AG09309 (cell line): ENCODE measurements around the gene MGAT5B.
A peak's percentile ranks its signal among the peaks of the same experiment; 100 is the strongest.

Experiments
- DNase-seq: peaks from one replicate; pipeline ENCODE4 v3.0.0-alpha.2; 2010; ENCODE audit warnings: low read depth
- H3K4me3 ChIP-seq: 2 replicates; pipeline ENCODE4 v1.5.1; 2011; ENCODE audit warnings: mild to moderate bottlenecking, low read depth, low read length, moderate library complexity; ENCODE audit not compliant: control insufficient read depth
- TF ChIP-seq, protein P1 (sequence below): IDR thresholded peaks from 2 replicates; pipeline ENCODE4 v1.5.1; 2011; ENCODE audit warnings: mild to moderate bottlenecking, low read depth, low read length, inconsistent platforms; ENCODE audit not compliant: insufficient read depth, control insufficient read depth; ENCODE audit errors: missing control alignments

Gene MGAT5B, protein sequence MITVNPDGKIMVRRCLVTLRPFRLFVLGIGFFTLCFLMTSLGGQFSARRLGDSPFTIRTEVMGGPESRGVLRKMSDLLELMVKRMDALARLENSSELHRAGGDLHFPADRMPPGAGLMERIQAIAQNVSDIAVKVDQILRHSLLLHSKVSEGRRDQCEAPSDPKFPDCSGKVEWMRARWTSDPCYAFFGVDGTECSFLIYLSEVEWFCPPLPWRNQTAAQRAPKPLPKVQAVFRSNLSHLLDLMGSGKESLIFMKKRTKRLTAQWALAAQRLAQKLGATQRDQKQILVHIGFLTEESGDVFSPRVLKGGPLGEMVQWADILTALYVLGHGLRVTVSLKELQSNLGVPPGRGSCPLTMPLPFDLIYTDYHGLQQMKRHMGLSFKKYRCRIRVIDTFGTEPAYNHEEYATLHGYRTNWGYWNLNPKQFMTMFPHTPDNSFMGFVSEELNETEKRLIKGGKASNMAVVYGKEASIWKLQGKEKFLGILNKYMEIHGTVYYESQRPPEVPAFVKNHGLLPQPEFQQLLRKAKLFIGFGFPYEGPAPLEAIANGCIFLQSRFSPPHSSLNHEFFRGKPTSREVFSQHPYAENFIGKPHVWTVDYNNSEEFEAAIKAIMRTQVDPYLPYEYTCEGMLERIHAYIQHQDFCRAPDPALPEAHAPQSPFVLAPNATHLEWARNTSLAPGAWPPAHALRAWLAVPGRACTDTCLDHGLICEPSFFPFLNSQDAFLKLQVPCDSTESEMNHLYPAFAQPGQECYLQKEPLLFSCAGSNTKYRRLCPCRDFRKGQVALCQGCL

DNA sequence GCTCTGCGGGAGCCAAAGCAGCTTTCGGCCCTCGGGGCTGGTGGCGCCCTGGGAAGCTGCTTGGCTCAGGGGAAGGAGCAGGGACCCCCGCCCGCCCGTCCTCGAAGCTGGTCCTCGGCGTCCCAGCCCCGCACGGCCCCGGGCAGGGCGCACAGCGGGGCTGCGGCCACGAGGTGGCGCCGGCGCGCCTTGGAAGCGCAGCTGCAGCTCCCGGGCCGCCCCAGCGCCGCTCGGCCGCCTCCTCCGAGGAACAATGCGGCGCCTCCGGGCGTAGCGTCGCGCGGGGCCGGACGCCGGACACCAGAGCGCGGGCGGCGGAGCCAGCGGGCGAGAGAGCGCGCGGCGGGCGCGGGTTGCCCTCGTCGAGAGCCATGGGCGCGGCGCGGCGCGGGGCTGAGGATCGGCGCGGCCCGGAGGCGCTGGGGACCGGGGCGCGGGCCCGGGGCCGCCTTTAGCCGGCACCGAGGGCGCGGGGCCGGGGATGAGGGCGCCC is at the start of gene MGAT5B:
Gene MGAT5B (plus strand): TSS at position 229 of the 493 bp plus-strand sequence. CDS start 626 bp downstream, outside the sequence.
- peak within 1 kb of the TSS; percentile 12 for H3K4me3 ChIP-seq
- DNase-seq: no peak
- TF ChIP-seq, protein P1, sequence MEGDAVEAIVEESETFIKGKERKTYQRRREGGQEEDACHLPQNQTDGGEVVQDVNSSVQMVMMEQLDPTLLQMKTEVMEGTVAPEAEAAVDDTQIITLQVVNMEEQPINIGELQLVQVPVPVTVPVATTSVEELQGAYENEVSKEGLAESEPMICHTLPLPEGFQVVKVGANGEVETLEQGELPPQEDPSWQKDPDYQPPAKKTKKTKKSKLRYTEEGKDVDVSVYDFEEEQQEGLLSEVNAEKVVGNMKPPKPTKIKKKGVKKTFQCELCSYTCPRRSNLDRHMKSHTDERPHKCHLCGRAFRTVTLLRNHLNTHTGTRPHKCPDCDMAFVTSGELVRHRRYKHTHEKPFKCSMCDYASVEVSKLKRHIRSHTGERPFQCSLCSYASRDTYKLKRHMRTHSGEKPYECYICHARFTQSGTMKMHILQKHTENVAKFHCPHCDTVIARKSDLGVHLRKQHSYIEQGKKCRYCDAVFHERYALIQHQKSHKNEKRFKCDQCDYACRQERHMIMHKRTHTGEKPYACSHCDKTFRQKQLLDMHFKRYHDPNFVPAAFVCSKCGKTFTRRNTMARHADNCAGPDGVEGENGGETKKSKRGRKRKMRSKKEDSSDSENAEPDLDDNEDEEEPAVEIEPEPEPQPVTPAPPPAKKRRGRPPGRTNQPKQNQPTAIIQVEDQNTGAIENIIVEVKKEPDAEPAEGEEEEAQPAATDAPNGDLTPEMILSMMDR: peak; percentile 45

DNA sequence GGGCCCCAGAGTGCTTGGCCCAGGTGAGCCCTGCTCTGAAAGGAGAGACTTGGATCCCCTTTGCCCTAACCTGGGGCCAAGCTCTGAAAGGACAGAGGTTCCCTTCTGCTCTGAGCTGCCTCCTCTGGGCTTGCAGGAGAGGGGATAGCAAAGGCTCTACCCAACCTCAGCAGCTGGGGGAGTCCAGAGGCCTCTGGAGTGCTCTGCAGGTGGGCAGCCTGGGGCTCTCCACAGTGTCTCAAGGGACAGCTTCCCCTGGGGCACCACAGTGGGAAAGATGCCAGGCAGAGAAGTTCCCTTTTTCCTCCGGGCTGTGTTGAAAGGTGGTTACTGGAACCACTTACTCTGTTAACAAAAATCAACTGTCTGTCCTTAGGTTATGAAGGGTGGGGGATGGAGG is 48.2 kb upstream of the MGAT5B start:
- no peak for DNase-seq

DNA sequence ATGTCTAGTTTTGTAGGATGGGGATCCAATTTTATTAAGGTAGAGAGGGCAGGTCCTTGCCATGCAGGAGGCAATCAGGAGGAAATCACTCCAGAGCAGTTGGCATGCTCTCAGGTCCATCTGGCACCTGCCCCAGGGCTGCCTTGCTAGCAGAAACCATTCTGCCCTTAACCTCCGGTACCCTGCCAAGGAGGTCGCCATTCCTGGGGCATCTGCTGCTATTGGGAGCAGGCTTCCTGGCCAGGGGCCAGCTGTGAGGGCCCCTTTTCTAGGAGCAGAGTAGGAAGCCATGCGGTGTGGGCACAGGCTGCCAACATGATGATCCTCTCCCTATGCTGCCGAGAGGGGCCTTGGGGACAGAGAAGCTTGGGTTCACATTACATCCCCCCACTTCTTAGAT is 47.6 kb upstream of the MGAT5B start:
- H3K4me3 ChIP-seq: no peak overlapping the region
- DNase-seq: no peak
- TF ChIP-seq, protein P1: no peak

More for the DNA sequence above, 48.2 kb upstream of the MGAT5B start:
- TF ChIP-seq, protein P1: no peak
- no peak overlapping the region for H3K4me3 ChIP-seq

DNA sequence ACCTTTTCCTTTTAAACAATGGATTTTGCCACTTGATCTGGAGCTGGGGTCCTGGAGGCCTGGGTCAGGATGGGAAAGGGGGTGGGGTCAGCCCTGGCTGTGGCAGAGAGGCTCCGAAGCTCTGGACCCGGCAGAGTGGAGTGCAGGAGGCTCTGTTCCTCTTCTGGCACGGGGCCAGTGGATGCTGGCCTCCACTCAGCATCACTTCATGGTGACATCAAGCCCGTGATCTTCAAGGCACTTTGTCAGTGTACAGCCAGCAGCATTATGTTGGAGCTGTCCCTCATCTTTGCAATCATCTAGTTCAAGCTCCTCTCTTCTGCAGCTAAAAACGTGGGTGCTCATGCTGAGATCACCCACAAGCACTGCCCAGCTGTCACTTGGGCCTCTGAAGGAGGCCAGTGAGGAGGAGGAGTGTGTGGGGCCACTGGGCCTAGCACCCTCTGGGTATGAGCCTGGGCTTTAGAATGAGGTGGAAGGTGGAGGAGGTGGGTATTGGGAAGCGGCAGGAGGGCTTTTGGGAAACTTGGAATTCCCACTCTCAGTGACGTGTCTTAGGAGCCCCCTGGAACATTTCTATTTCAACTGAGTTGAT is 45.9 kb upstream of the MGAT5B start:
- no peak for DNase-seq
- H3K4me3 ChIP-seq: no peak overlapping the region
- TF ChIP-seq, protein P1: no peak

DNA sequence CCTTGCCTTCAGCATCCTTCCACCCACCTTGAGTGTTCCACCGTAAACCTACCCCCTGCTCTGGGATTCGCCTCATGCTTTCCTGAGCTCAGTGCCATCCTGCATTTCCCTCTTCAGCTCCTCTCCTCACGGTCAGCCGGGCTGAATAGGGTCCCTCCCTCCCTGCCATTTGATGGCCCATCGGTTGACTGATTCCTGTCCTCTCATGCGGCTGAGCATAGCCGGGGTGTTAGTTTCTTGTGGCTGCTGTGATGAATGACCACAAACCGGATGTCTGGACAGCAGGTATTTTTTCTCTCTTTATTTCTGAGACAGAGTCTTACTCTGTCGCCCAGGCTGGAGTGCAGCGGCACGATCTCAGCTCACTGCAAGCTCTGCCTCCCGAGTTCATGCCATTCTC is 44.1 kb upstream of the MGAT5B start:
- no peak overlapping the region for H3K4me3 ChIP-seq
- no peak for DNase-seq
- TF ChIP-seq, protein P1: no peak

DNA sequence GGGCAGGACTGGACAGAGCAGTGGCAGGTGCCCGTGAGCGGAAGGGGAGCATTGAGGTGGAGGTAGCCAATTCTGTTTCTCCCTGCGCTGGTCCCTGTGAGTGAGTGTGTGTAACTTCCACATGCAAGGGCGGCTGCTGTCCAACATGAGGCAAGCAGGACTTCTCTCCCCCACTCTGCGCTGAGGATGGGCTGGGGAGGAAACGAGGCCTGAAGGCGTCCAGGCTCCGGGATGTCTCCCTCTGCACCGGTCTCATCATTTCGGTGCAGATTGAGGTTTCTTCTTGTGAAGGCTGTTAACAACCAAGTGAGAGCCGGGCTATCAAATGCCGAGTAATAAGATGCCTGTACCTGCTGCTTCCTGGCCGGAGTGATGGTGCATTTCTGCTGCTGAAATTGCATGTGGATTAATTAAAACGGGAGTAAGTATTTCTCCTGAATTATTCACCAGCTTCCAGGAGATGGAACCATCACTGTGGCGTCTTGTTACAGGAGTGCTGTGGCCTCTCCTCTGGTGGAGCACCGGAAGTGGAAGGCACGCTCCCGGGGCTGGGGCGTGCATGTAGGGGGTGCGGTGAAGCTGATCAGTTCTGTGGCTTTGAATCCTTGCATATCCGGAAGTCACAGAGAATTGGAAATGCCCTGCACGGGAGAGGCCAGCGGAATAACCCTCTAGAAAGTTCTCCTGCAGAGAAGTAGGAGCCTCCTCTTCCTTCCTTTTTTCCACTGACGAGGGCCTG is 41.7 kb upstream of the MGAT5B start:
- no peak overlapping the region for H3K4me3 ChIP-seq
- TF ChIP-seq, protein P1: no peak
- DNase-seq: no peak
